Activated gamma-delta T cell treated with anti-CD3 and anti-CD28 coated beads, Interleukin-2, amount 50 U/mL, for 16 hours (primary cell): Measurements from ENCODE around the gene STMP1.

Source experiments
- DNase-seq: peaks from one replicate; pipeline ENCODE4 v3.0.0-alpha.2; 2020; ENCODE audit warnings: low read depth

STMP1 gene

GRCh38 chr7:135697276-135698049, 35.1 kb downstream of the STMP1 start:
- DNase-seq, result no peak

DNA sequence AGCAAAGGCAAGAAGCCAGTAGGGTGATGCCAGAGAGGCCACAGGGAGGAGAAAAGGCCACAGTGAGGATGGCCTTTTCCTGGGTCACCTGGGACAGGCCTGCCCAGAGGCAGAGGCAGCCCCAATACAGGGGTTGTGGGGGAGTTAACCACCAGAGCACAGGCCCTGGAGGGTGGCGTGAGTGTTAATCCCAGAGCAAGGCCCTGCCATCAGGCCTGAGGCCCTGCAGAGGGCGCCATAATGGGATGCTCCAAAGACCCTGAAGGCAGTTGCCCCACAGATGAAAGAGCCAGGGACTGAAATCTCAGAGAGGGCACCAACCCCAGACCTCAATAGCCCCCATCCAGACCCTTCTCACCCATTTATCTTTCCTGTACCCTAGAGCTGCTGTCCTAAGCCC, 41.8 kb downstream of the STMP1 start:
- DNase-seq, result no peak

- no peak for DNase-seq
These were observed 42.4 kb downstream of the STMP1 start for GRCh38 chr7:135704698-135705097.

GRCh38 chr7:135706038-135706742, 43.9 kb downstream of the STMP1 start:
- no peak for DNase-seq

DNA sequence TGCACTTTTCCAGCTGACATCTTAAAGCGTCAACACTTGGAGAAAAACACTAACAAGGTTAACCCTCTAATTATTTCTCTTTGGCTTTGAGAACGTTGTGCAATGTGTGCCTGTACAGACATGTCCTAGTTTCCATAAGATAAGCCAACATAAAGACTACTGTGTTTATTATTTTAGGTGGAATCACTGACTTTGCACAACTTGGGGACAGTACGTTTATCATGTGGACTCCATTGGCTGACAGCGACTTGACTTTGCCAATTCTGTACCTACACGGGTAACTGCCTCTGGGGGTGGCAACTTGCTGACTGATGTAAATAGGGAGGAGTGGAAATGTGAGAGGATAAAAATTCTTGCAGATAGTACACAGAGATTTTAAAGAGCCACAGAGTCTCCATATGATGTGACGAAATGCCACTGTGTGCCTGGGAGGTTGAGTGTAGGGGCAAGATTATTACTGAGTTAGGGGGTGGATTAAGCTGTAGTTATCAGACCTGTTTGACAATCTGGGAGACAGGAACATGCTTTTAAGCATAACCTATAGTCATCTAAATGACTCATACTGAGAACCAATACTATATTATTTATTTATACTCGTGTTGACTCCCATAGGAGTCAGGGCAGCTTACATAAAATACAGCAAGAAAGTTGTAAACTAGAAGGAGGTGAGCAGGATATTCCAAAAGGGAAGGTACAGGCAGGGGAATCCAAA, 44.7 kb downstream of the STMP1 start:
- no peak for DNase-seq

DNA sequence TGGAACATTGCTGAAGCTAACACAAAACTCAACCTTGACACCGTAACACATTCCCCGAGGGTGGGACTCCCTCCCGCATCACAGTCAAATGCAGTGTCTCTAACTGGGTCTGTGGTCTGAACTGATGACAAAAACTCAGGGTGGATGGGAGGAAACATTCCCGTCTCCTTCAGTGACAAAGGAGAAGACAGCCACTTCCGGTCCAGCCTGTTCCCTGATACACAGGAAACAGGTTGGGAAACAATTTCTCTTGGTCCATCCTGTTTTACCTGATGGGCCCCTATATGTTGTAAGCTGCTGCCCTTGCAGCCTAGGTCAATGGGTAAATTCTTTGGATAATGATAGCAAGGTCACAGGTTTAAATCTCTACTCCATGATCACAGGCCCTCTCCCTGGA, 45.3 kb downstream of the STMP1 start:
- no peak for DNase-seq

DNA sequence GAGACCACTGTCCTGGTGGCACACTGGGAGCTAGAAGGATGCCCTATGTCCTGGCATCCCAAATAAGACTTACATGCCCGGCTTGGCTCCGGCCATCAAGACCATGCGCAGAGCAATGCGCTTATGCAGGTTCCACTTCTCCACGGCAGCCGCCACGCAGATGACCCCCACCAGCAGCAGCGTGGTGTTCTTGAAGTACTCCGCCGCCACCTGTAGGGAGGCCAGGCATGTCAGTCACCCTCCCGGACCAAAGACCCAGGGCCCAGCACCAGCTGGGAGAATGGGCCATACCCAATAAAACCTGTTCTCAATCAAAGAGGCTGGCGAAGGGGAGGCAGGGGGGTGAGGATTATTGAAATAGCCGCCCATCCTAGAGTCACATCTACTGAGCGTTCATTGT, 45.7 kb downstream of the STMP1 start:
- DNase-seq, result no peak

DNA sequence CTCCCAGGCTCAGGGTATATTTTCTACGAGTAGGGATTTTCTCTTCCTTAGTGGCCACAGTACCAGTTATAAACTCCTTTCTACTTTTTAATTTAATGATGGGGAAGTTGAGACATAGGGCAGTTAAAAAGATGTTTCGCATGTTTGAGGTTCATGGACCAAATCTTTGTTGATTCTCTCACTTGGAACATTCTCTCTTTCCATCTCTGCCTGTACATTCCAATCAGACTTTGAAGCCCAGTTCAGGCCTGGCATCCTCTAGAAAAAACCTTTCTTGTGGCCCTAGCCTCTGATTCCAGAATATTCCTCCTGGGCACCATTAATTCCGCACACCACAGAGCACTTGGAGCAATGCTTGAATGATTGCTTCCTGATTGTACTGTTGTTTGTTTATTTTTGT, 47.2 kb downstream of the STMP1 start:
- DNase-seq, result no peak

GRCh38 chr7:135710417-135711138, 48.3 kb downstream of the STMP1 start:
- no peak for DNase-seq

GRCh38 chr7:135711139-135711469, 48.8 kb downstream of the STMP1 start:
- DNase-seq, result no peak

- DNase-seq, result no peak
These were observed 50.0 kb downstream of the STMP1 start for GRCh38 chr7:135712182-135712782.

DNA sequence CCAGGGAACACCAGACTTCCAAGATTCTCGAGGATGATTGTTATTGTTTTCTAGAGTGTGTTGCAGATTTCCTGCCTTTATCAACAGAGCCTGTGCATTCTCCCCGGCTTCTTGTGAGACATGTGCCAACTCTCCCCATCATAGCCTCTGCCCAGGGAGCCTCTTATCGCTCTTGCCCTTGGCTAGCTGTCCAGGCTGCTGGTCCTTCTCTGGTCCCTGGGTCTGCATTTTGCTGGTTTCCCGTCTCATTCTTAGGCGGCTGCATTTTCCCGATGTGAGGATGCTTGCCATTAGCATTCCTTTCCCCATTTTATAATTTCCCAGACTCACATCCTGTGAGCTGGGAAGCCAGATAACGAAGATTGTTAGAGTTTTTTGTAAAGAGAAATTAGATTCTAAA, 50.5 kb downstream of the STMP1 start:
- DNase-seq, result no peak

DNA sequence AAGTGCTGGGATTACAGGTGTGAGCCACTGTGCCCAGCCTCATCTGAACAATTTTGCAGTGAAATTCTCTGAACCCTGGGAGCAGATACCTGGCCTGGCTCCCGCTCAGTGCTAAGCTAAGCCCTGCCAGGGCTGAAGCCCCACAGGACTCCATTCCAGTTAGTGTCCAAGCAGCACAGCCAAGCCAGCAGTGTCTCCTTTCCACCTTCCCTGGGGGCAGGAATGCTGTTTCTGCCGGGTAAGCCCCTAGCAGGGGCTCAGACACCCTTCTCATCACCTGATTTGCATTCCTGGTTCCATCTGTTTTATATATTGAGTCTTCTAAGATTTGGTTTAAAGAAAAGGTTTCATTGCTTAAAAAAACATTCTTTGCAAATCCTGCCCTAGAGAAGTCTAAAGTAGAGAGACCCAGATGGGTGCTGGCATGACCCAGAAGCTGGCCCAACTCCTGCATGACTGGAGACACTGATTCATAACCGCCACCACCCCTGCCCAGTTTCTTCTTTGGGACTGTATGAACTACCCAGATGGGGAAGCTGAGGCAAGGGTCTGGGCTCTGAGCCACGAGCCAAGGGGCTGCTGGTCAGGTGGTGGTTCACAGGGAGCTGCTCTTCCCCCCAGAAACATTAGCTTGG, 51.6 kb downstream of the STMP1 start:
- DNase-seq, result no peak

DNA sequence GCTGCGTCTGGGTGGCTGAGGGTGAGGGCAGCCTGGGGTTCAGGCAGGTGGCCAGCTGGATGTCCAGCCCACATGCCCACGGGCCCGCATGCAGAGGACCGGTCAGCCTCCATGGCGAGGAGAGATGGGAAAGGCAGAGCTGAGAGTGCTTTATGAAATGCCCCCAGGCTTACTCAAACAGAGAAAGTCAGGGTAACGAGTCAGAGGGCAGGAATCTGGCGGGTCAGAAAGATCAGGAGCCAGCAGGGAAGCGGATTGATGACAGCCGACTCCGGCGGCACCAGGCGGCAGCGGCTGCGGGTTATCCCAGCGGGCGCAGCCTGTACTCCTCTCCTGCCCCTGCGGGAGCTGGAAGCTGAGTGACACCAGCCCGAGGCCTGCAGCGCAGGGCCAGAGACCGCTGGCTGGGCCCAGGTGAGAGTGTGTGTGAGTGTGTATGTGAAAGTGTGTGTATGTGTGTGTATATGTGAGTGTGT, 52.3 kb downstream of the STMP1 start:
- no peak for DNase-seq

DNA sequence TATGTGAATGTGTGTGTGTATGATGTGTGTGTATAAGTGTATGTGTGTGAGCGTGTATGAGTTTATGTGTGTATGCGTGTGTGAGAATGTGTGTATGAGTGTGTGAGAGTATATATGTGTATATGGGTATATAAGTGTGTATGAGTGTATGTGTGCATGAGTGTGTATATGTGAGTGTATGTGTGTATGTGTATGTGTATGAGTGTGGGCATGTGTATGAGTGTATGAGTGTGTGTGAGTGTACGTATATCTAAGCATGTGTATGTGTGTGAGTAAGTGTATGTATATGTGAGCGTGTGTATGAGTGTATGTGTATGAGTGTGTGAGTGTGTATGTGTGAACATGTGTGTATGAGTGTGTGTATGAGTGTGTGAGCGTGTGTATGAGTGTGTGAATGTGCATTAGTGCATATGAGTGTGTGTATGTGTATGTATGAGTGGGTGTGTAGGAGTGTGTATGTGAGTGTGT, 52.8 kb downstream of the STMP1 start:
- DNase-seq, result no peak

DNA sequence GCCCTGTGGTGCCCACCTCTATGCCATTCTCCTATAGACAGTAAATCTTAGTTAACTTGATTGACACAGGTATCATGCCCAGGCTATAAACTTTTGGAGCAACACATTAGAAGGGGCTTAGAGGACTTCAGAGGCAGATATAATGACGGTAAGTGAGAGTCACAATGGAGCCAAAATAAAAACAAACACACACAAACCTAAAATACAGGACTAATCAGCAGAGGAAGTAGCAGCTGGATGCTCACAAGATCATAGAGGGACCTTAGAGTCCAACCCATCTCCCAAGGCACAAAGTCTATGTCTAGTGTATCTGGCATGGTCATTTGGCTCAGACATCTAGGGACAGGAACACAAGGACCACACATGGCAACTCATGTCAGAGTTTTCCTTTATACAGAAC, 53.4 kb downstream of the STMP1 start:
- DNase-seq, result no peak

GRCh38 chr7:135716677-135717238, 54.4 kb downstream of the STMP1 start:
- DNase-seq, result no peak

GRCh38 chr7:135717693-135718092, 55.4 kb downstream of the STMP1 start:
- no peak for DNase-seq

- DNase-seq, result no peak
These were observed 55.9 kb downstream of the STMP1 start for GRCh38 chr7:135718219-135718618.

GRCh38 chr7:135718794-135719437, 56.6 kb downstream of the STMP1 start:
- no peak for DNase-seq

DNA sequence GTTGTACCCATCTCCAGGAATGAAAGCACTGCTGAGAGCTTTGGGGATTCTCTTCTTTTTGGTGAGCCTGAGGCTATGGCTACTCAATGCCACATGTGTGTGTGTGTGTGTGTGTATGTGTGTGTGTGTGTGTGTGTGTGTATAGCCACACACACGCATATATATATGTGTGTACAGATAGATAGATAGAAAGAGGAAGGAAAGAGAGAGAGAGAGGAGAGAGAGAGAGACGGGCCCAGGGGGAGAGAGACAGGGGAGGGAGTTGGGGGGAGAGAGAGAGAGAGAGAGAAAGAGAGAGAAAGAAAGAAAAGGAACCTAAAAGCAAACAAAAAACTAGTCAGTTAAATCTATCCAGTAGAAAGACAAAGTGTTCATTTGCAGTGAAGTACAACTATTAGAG, 57.4 kb downstream of the STMP1 start:
- DNase-seq, result no peak
